DMS153 (cell line): ENCODE results near the gene JOSD2.

ENCODE experiments used
- DNase-seq: peaks from one replicate; lab custom pipeline; 2025; lab: John Stamatoyannopoulos, UW

Gene JOSD2

GRCh38 chr19:50511069-50511822 lies at the start of gene JOSD2:
Gene JOSD2 (minus strand): TSS chr19:50511191. CDS start chr19:50510431, 760 bp downstream.
- DNase-seq = peak; percentile 100

GRCh38 chr19:50559636-50560035 lies 48.6 kb upstream of the JOSD2 start:
- no peak for DNase-seq

GRCh38 chr19:50558449-50558848 lies 47.5 kb upstream of the JOSD2 start:
- no peak for DNase-seq

DNA sequence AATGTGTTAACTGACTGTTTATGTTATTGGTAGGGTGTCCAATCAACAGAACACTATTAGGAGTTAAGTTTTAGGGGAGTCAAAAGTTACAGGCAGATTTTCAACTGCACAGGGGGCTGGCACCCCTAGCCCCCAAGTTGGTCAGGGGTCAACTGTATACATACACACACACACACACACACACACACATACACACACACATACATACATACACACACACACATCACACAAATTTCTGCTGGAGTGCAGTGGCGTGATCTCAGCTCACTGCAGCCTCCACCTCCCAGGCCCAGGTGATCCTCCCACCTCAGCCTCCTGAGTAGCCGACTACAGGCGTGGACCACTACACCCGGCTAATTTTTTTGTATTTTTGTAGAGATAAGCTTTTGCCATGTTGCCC lies 47.0 kb upstream of the JOSD2 start:
- no peak for DNase-seq

- DNase-seq = no peak
These were observed 46.1 kb upstream of the JOSD2 start for GRCh38 chr19:50557009-50557613.

DNA sequence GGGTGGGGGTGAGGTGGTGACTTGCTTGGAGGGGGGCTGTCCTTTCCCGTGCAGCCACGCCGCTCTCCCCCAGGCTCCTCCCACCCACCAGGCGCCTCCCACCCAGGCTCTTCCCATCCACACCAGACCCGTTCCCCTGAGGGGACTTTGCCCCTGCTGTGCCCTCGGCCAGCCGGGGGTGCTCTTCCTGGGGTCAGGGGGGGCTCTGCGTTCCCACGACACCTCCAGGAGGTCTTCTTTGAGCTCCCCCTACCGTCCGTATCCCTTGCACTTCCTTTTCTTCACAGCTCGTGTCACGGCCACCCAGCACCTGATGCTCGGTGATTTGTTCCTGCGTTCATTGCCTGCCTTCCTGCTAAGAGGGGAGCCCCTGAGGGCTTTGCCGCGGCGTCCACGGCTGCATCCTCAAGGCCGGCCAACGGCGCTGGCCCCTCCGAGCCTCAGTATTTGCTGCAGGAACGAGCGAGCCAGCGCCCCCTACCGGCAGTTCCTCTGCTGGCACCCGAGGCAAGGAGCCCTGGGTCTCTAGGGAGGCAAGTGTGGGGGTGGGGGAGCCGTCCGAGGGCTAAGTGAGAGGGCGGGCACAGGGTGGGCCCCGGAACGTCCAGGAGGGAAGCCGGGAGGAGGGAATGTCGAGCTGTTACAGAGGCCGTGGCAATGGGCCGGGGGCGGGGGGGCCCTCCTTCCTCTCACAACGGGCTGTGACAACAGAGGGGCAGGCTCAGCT lies 45.5 kb upstream of the JOSD2 start:
- no peak for DNase-seq

- DNase-seq = no peak
These were observed 44.7 kb upstream of the JOSD2 start for GRCh38 chr19:50555450-50556281.

GRCh38 chr19:50555033-50555432 lies 44.0 kb upstream of the JOSD2 start:
- DNase-seq = no peak

- no peak for DNase-seq
These were observed 43.2 kb upstream of the JOSD2 start for GRCh38 chr19:50554212-50554611.

GRCh38 chr19:50553134-50553703 lies 42.2 kb upstream of the JOSD2 start:
- DNase-seq = no peak

DNA sequence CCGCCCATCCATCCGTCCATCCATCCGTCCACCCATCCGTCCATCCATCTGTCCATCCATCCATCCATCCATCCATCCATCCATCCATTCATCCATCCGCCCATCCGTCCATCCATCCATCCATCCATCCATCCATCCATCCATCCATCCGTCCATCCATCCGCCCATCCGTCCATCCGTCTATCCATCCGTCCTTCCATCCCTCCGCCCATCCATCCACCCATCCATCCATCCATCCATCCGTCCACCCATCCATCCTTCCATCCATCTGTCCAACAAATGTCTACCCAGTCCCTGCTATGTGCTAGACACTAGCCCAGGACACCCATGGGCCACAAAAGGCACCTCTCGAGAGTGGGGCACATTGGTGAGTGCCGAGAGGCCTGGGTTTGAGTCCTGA lies 41.5 kb upstream of the JOSD2 start:
- DNase-seq = no peak

DNA sequence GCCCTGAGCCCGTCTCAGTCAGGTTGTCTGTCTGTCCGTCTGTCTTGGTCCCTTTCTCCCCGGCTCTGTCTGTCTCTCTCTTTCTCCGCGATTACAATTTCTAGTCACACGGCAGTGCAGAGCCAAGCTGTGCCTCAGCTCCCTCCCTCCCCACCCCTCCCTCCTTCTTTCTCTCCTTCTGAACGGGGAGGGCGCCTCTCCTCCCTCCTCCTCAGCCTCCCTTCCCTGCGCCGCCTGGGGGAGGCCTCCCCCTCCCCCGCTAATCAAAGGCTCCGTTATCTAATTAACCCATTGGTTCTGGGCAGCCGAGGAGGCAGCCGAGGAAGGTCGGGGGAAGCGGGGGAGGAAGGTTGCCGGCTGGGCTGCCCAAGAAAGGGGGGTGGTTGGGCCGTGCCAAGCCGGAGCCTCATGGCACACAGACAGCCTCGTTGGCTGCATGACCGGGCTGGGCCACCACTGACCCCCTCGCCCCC lies 40.8 kb upstream of the JOSD2 start:
- no peak for DNase-seq

GRCh38 chr19:50551034-50551714 lies 40.2 kb upstream of the JOSD2 start:
- DNase-seq = no peak

DNA sequence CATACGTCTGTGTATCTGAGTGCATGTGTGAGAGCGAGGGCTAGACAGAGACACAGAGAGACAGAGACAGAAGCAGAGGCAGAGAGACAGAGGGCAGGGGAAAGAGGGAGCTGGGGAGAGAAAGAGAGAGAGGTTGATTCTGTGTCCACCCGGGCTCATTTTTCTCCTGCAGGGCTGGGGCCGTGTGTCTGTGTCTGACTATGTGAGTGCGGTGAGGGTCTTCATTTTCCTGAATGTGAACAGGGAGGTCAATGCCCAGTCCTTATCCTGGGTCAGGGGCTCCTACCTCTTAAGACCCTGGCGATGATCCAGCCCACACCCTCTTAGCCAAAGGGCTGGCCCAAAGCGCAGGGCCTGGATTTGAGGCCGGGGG lies 39.6 kb upstream of the JOSD2 start:
- no peak for DNase-seq

DNA sequence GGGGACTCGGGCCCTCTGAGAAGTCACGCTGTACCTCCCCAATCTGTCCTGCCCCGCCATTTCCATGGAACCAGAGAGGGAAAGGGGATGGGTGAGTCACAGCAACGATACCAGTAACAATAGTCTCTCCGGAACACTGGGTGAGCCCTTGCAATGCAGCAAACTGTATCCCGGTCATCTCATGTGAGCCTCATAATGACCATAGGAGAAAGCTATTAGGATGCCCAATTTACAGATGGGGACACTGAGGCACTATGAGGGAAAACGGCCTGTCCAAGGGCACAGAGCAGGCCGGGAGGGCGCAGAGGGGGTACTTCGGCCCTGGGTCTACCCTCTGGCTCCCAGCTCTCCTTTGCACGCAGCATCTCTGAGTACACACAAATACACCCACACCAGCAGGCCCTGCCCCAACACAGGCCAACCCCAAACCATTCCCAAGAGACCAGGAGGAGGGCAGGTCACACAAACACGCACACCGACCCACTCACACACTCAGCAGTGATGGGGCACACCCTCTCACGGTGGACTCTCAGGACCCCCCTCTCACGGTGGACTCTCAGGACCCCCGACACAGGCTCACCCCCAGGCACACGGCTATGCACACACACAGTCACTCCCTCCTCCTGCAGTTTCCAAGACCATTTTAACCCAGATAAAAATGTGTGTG lies 39.1 kb upstream of the JOSD2 start:
- DNase-seq = no peak

DNA sequence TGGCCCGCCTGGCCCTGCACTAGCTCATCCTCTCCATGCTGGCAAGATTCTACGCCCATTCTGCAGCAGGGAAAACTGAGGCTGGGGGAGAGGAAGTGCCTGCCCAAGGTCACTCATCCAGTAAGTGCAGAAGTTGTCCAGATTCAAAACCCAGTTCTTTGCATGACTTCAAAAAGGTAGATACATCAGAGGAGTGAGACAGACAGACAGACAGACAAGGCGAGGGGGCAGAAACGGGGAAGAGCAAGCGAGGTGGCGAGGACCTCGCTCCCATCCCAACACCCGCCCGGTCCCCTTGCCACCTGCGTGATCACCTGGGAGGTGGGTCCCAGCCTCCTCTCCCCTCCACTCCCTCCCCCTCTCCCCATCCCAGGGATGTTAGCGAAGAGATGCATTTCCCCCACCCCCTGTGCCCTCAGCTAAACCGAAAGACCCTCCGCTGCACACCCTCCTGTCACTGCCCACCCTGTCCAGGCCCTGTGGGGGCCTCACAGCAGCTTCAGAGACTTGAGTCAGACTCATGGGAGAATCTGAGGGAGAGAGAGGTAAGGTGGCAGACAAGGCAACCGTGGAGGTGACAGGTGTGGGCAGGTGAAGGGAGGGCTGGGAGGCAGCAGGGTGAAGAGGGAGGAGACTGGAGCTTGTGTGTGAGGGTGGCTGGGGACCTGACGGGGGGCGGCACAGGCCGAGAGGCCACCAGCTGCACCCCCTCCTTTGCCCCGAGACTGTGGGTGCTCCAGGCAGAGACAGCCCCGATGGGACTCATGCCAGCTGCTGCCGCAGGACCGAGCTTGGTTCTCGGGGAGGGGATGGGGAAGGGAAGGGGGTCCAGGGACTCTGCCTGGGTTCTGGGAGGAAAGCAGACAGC lies 38.3 kb upstream of the JOSD2 start:
- no peak for DNase-seq

DNA sequence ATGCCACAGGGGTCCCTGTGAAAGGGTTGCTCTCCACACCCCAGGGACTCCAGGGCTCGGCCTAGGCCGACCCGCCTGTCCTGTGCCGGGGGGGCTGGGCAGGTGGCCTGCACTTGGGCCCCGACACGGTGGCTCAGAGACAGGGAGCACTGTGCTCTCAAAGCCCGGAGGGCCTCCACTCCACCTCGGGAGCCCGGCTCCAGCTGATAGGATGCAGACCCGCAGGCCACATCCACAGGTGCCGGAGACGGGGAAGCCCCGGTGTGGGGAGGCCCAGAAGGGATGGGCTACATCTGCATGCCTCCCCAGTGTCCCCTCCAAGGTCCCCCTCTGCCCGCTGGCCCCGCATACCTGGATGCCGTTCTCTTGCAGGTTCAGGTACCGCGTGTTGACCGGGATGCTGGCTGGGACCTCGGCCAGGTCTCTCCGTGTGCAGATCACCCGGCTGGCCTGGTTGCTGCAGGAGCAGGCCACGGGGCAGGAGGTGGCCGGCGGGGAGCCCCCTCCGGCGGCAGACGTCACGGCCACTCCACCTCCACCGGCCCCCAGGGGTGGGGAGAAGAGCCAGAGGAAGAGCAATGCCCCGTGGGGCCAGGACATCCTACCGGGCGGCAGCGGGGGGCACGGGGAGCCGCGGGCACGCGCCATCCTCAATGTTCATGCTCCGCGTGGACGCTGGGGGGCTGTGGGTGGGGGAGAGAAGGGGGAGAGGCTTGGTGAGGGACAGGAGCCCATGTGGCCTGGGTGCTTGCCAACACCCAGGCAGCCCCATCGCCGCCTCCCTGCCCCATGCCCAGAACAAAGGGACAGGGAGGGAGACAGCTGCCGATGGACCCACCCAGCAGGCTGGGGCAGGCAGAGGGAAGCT lies 37.4 kb upstream of the JOSD2 start:
- no peak for DNase-seq

- DNase-seq = no peak
These were observed 36.6 kb upstream of the JOSD2 start for GRCh38 chr19:50547385-50548190.
